ENCODE results near the gene PTPRA. TPM values are rescaled to one million over a fixed set of nuclear protein-coding genes. Genes with fewer than 3 reads are reported as not detected.

The PTPRA gene
- total RNA-seq, 1 experiment from 2014 or later = 45.2 TPM

GRCh38 chr20:3084283-3084985 lies 211.2 kb downstream of the PTPRA start, which contains the start of gene AVP:
Gene AVP, minus strand, starts transcription at chr20:3084724. Its CDS starts 50 bp downstream, at chr20:3084674.
- peaks cover 29% of the 10 kb centered on the region for H3K27me3 ChIP-seq (ENCODE audit: insufficient read depth, low read length)
- Mint-ChIP-seq H3K27ac (no peak within 1 kb of the TSS; a peak in 1 of 7 replicates), H3K27me3 (ENCODE audit: low read depth) (peaks cover 57% of the 10 kb centered on the region), H3K4me3 (peak within 1 kb of the TSS; percentile 42 to 70; a peak in 4 of 5 replicates), H3K9me3 (peaks cover 0 to 2% of the 10 kb centered on the region in 2 experiments; a peak in 1 of 5 replicates), H3K36me3 (ENCODE audit: insufficient read depth in 1 of 3, low read depth in 3 of 3) (no peaks in the 10 kb centered on the region; a peak in 2 of 7 replicates), H3K4me1 (peaks cover 0 to 8% of the 10 kb centered on the region in 2 experiments; a peak in 1 of 4 replicates)
- H3K23ac ChIP-seq (ENCODE audit: insufficient read length, low read depth, low read length) = no peak within 1 kb of the TSS
- no peak within 1 kb of the TSS for H4K5ac ChIP-seq (ENCODE audit: insufficient read length, low read depth, low read length)
- H3K14ac ChIP-seq (ENCODE audit: insufficient read depth, low read length) = no peak within 1 kb of the TSS
- H2BK15ac ChIP-seq (ENCODE audit: low read depth, low read length) = no peak within 1 kb of the TSS
- H2BK12ac ChIP-seq (ENCODE audit: insufficient read length, low read depth, low read length) = no peak within 1 kb of the TSS
- no peak within 1 kb of the TSS for H3K27ac ChIP-seq (ENCODE audit: insufficient read length, low read depth, low read length)
- no peak within 1 kb of the TSS for H2AK5ac ChIP-seq (ENCODE audit: insufficient read length, low read length)
- H4K91ac ChIP-seq (ENCODE audit: insufficient read length, low read depth, low read length) = no peak within 1 kb of the TSS
- peaks cover 4% of the 10 kb centered on the region for H3K23me2 ChIP-seq (ENCODE audit: insufficient read length, low read depth, low read length, poor library complexity, severe bottlenecking)
- TF ChIP-seq CTCF (conservative IDR thresholded peaks at IDR 0.05) = no peak
- H3K4me1 ChIP-seq (ENCODE audit: insufficient read depth, low read length) = no peaks in the 10 kb centered on the region; the same call in 1 of the 2 replicates
- no peak within 1 kb of the TSS for H3K56ac ChIP-seq (ENCODE audit: insufficient read length, low read depth, low read length)
- H3K4ac ChIP-seq (ENCODE audit: low read depth, low read length) = no peak within 1 kb of the TSS
- H3K79me1 ChIP-seq (ENCODE audit: insufficient read depth, low read depth, low read length, poor library complexity, severe bottlenecking) = no peaks in the 10 kb centered on the region
- H3K4me2 ChIP-seq (ENCODE audit: insufficient read depth, insufficient read length, low read length) = peak within 1 kb of the TSS; percentile 77
- no peak within 1 kb of the TSS for H3K18ac ChIP-seq (ENCODE audit: insufficient read length, low read depth, low read length)
- H3K9ac ChIP-seq (ENCODE audit: extremely low read depth, insufficient read length, low read length) = no peak within 1 kb of the TSS
- H3T11ph ChIP-seq (ENCODE audit: low read length) = no peak within 1 kb of the TSS
- H3K79me2 ChIP-seq (ENCODE audit: insufficient read depth, low read length) = no peaks in the 10 kb centered on the region
- H4K8ac ChIP-seq (replicated peaks; ENCODE audit: insufficient read length, low read depth, low read length) = no peak within 1 kb of the TSS
- H3K9me3 ChIP-seq (ENCODE audit: control insufficient read depth, low read depth, low read length) = no peaks in the 10 kb centered on the region
- H2BK120ac ChIP-seq (ENCODE audit: low read depth, low read length, poor library complexity, severe bottlenecking) = no peak within 1 kb of the TSS
- H2AFZ ChIP-seq (ENCODE audit: low read length) = no peak within 1 kb of the TSS
- H2BK20ac ChIP-seq (ENCODE audit: low read depth, low read length, poor library complexity, severe bottlenecking) = no peak within 1 kb of the TSS
- DNase-seq = no peak
- WGBS (ENCODE audit: extremely low coverage, insufficient read length, low lambda C conversion rate) = no CpG with 5 or more reads among the region's 28 CpGs
- H4K20me1 ChIP-seq (ENCODE audit: control insufficient read depth, insufficient read depth, insufficient read length) = no peaks in the 10 kb centered on the region
- no peak within 1 kb of the TSS for H2BK5ac ChIP-seq (ENCODE audit: insufficient read length, low read length)
